ENCODE results near the gene ACSL1.

- TF ChIP-seq CTCF (conservative IDR thresholded peaks at IDR 0.05 in 1 of 2, IDR thresholded peaks at IDR 0.05 in 1 of 2; ENCODE audit: extremely low read depth in 1 of 2, insufficient read depth in 1 of 2, low read depth in 1 of 2, low read length in 2 of 2) (no peak), EZH2 (IDR thresholded peaks at IDR 0.05; ENCODE audit: borderline replicate concordance, low read length) (no peak)
Measured at GRCh38 chr4:184850431-184851199, 24.8 kb upstream of the ACSL1 start.

All from mammary epithelial cell (primary cell).